Head of caudate nucleus (tissue), 42 donors: Measurements from ENCODE around the gene ERMARD.
A peak's percentile ranks its signal among the peaks of the same experiment; 100 is the strongest.

Experiments used
- DNase-seq, 42 donors: peaks; one replicate each; pipeline versions ENCODE4 v3.0.0 to v3.0.0-alpha.2; 2020 to 2021; ENCODE audit warnings: mixed read lengths in 7 of 42
- intact Hi-C: fragments of 100-400 bp; cut with DNase I; formaldehyde crosslinking; loops from one replicate; pipeline ENCODE4 v1.15.0; 2022

ERMARD gene

DNA sequence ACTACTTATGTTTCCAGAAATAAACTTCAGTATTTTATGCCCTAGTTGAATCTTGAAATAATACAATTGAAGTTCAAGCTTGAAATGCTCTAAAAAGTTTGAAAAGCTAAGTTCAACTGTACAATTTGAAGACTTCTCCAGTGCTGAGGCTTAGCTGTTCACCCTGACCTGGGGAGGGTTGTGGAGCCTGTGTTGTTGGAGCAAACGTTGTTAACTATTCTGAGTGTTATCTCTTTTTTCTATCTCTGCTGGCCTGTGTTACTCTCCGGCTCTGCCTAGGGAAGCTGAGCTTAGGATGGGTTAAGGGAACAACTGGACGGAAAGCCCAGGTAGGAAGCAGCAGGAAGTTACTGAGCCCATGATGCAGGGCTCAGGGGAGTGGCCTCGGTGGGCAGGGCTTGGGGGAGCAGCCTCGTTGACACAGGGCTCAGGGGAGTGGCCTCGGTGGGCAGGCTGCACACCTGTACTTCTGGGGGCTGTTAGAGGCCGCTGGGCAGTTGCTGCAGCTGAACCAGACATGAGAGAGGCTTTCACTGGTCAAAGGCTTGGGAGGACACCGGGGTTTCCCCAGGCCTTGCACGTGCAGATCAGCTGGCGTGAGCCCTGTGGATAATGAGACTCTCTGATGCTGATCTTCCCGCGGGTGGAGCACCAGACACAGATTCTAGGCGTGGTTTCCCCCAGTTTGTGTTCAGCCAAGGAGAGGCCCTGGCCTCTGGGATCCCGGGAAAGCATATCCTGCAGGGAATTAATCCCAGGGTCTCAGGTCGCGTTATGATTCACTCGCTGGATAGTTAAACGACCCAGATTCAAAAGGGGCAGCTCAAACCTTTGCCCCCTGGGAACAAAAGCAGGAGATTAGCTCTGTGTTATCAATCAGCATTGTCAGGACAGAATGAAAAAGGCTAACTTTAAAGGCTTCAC lies 58.9 kb downstream of the ERMARD start:
- intact Hi-C loops: no loop called here
- DNase-seq: no peak

DNA sequence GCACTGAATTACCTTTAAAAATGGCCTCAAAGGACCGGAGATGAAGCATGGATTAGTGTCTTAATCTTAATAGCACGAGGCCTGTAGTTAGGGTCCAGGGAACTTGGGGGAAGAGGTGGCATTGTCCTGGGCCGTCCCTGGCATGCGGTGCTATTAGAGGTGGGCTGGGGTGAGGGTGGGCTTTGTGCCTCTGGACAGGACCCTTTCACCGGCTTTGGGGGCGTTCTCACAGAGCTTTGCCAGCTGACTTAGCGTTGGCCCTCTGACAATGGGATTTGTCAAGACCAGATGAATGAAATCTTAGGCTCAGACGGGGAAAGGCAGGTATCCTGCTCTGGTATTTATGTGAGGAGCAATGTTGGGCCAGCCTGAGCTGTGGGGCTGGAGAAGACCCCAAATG lies 59.6 kb downstream of the ERMARD start:
- DNase-seq: no peak
- intact Hi-C loops: no loop called here

DNA sequence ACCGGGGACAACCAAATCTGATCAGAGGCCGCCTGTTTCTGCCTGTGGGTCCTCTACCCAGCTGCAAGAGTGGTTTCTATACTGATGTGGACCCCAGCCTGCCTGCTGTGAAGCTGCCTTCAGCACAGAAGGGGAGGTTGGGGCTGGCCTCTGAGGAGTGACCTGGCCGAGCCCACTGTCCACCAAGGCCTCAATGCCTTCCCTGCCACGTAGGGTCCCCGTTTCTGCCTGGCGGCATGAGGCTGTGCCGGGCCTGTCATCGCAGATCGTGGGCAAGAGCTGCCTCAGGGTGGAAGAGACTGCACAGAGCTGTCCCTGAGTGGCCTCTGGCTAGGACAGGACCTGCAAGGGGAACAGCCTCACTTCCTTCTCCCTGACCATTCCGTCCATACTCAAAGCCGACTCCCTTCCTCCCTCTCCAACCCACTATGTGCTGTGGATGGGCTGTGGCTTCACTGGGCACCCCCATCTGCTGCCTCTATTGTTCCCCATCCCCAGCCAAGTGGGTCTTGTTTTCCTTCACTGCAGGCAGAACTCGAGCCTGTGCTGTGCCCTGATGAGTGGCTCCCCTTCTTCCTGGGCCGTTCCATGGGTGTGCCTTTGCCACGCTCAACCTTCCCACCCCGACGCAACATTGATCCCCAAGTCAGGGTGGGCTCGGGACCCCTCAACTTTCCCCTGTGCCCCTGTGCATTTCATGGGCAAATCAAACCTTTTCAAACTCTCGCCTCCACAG lies 60.3 kb downstream of the ERMARD start:
- intact Hi-C loops: no loop called here
- DNase-seq: no peak

DNA sequence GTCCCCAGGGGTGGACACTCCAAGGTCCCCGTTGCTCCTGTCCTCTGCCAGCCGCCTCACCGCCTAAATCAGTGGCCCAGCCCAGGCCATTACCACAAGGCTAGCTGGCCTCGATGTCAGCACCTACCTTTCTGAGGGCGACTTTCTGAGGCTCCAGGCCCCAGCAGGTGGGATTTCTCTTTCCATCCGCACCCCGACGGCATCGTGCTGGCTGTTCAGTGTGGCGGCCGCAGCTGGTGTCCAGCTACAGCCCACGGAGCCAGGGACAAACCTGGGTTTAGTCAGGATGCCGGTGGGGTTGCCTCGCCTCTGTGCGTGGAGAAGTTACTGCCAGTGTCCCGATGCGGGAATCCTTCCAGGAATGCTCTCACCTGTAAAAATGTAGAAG lies 60.8 kb downstream of the ERMARD start:
- intact Hi-C loops: no loop called here
- DNase-seq: no peak

DNA sequence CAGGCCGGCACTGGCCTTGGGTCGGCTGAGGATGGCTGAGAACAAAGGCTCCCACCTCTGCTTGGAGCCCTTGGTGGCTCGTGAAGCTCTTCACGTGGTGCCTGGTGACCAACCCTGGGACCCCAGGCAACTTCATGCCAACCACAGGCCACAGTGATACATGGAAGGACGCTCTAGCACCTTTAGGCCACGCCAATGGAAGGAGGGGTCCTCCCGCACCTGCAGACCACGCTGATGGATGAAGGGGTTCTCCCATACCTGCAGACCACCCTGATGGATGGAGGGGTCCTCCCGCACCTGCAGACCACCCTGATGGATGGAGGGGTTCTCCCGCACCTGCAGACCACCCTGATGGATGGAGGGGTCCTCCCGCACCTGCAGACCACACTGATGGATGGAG lies 62.5 kb downstream of the ERMARD start:
- no peak for DNase-seq
- intact Hi-C loops: no loop called here

DNA sequence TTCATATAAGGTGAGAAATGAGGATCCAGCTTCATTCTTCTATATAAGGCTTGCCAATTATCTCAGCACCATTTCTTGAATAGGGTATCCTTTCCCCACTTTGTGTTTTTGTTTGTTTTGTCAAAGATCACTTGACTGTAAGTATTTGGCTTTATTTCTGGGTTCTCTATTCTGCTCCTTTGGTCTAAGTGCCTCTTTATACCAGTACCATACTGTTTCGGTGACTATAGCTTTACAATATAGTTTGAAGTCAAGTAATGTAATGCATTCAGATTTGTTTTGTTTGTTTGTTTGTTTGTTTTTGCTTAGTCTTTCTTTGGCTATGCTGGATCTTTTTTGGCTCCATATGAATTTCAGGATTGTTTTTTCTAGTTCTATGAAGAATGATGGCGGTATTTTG lies 64.6 kb downstream of the ERMARD start:
- intact Hi-C loops: no loop called here
- DNase-seq: no peak

DNA sequence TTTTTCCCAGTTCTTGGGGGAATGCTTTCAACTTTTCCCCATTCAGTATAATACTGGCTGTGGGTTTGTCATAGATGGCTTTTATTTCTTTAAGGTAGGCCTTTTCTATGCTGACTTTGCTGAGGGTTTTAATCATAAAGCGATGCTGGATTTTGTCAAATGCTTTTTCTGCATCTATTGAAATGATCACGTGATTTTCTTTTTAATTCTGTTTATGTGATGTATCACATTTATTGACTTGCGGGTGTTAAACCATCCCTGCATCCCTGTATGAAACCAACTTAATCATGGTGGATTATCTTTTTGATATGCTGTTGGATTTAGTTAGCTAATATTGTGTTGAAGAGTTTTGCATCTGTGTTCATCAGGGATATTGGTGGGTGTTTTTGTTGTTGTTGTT lies 65.6 kb downstream of the ERMARD start:
- no peak for DNase-seq
- intact Hi-C loops: no loop called here

DNA sequence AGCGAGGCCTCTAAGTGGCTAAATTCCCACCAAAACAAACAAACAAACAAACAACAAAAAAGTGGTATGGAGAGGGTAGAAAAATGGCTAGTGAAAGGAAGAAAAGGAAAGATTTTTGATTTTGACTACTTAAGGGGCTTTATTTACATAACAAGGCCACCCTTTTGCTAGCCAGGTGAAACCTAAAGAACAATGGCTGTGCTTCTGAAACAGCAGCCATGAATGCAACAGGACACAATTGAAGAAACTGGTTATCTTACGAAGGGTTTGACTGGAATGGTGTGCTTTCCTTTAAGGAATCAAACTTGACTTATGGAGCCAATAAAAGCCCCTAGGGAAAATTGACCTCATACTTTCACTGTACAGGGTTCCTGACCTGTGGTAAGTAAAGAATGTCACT lies 68.9 kb downstream of the ERMARD start:
- DNase-seq: no peak
- intact Hi-C loops: no loop called here

DNA sequence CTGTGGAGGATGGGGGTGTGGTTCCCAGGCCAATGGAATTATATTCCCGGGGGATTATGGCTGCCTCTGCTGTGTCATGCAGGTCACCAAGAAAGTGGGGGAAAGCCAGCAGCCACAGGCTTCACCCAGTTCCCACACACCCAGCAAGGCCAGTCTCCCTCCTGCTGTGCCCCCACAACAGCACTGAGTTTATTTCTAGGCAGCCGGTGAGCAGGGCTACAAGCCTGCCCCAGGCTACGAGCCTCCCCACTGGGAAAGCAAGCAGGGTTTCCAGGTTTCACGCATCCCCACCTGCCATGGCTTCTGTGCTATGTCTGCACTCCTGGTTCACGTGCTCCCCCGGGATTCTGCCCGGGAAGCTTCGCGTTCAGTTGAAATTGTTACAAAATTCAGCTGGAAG lies 72.6 kb downstream of the ERMARD start:
- intact Hi-C loops: no loop called here

DNA sequence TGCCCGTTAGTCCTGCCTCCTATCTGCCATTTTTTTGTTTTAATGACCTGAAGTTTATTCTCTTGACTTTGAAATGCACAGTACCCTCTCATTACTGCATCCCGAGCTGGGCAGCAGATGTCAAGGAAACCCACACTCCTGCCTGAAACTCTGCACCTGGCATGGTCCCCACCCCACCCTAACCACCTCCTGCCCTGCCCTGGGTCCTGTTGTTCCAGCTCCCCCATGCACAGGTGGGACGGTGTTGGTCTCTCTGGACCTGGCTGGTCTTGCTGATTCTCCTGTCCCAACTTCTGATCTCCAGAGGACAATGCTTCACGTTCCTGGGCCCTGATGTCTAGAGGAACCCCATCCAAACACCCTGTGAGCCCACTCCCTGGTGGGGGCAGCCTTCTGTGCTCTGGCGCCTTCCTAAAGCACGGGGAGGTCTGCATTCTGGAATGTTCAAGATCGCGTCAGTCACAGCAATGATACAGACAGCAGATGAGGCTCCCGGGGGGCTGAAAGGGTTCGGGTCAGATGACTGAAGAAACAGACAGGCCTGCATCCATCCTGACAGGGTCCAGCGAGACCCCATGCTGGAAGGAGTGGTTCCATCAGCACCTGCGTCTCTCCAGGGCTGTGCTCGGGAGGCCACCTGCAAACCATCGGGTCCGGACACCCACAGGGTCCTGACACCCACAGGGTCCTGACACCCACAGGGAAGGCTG lies 73.6 kb downstream of the ERMARD start:
- intact Hi-C loops: no loop called here
- peak in 1 of 42 donors; percentile 4 for DNase-seq

More for the DNA sequence above, 72.6 kb downstream of the ERMARD start:
- DNase-seq: peak in 1 of 42 donors; percentile 3

DNA sequence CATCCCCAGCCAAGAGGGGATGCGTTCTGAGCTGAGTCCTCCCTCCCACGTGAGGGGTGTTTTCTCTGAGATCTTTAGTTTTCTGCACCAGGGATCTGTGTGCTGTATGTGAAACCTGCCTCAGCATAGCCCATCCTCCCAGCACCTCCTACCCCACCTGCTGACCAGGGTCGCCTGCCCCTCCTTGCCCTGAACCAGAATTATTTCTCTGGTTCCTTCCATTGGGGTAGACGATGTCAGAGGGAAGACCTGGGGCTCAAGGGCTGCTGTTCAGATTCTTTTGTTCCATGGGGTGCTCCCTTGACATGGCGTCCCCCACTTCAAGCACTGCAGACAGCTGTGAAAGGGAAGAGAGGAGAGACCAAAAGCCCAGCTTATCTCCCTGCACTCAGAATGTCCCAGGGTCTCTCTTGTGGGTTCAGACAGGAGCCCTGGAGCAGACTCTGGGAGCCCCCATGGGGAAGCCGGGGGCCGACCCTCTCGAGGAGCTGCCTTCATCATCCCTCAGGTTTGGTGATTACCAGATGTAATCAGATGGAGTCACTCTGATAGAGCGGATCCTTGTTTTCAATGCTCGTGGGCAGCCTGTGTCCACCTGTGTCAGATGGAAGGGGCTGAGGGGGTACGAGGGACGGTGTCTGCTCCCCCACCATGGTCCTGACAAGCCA lies 74.3 kb downstream of the ERMARD start:
- peak in 2 of 42 donors; percentile 0 to 19 for DNase-seq
- intact Hi-C loops: no loop called here

DNA sequence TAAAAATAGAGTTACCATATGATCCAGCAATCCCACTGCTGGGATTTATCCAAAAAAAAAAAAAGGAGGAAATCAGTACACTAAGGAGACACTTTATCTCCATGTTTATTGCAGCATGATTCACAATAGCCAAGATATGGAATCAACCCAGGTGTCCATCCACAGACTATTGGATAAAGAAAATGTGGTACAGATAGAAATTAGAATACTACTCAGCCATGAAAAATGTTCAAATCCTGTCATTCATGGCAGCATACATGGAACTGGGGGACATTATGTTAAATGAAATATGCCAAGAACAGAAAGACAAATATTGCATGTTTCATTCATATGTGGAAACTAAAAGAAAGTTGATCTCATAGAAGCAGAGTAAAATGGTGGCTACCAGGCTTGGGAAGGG lies 75.3 kb downstream of the ERMARD start:
- intact Hi-C loops: no loop called here
- no peak for DNase-seq

DNA sequence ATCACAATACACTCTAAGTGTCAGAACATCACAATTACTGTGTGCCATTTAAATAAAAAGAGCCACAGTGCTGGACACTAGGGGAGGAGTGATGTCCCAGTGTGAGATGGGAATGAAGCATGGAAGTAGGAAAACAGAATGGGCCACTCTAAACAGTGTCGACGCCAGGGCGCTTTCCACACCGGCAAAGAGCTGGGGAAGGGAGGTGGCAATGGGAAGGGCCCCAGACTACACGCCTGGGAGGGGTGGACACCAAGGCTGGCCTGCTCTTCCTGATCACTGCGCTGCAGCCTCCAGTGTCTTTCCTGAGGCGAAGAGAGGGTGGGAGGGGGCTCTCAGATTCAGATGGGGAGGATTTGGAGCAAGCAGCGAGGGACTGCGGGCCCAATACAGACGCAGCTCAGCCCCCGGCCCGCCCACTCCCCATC lies 75.9 kb downstream of the ERMARD start:
- peak in 1 of 42 donors; percentile 3 for DNase-seq
- intact Hi-C loops: no loop called here

DNA sequence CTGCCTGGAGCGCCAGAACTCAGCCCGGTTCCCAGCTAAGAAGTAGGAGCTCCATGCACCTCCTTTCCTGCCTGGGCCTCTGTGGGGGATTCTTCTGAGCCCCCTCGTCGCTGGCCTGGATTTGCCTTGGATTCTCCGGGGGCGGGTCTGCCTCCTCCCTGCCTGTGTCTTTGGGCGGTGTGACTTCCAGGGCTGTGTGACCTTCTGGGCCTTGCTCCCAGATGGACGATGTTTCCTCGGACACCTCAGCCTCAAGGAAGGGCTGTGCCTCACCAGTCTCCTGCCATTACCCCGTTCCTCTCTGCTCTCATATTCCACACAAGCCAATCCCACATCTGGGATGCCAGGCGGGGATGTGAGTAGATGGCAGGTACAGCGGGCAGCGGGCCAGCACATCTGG lies 76.8 kb downstream of the ERMARD start:
- DNase-seq: peak in 1 of 42 donors; percentile 5
- intact Hi-C loops: no loop called here

DNA sequence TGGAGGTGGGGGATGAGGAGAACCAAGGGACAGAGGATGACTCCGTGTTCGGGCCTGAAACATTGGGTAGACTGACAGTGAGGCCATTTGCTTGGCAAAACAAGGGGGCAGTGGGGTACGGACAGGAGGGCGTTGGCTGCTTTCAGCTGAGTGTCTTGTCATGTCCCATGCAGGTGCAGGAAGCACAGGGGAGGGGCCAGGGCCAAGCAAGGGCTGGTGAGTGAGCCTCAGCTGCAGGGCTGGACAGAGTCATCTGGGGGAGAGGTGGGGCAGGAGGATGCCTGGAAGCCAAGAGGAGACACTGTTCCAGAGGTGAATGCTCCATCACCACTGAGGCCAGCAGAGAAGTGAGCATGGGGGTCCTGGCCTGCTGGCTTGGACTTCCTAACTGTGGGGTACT lies 78.4 kb downstream of the ERMARD start:
- intact Hi-C loops: loop anchor here (5.0 kb wide), 2 partner anchors 463 to 688 kb away; partner anchors contain the start of gene DLL1
- DNase-seq: peak in 1 of 42 donors; percentile 6

DNA sequence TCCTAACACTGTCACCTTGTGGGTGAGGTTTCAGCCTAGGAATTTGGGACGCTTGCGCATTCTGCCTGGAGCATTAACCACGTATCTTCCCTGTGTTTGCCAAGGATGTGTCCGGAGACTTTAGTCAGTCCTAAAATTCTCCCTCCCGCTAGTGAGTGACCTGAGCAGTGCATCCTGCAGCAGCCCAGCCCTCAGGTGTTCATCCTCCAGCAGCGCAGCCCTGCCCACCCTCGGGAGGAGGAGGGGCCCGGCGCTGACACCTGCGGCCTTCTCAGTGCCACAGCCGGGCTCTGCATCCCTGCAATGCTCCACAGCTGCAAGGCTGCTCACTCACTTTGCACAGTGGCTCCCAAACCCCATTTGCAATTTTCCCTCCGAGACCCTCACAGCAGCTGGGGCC lies 79.5 kb downstream of the ERMARD start:
- intact Hi-C loops: loop anchor here (5.0 kb wide), 2 partner anchors 461 to 686 kb away; partner anchors contain the start of gene DLL1
- DNase-seq: peak in 2 of 42 donors; percentile 6 to 30
